GM21367 (cell line): ENCODE results near the gene SMOC2.
"Not testable (repeated sequence)": the region's sequence is repeated elsewhere in the genome, so short reads cannot be mapped to it uniquely, and the experiment has no call there.

Experiments used
- ATAC-seq: cut with Tn5 transposase; IDR thresholded peaks from one replicate; pipeline ENCODE4 v1.9.1; 2021; ENCODE audit not compliant: unreplicated experiment

SMOC2 gene

GRCh38 chr6:168536665-168537539 is 95.9 kb downstream of the SMOC2 start:
- no peak for ATAC-seq

- no peak for ATAC-seq
These were observed 96.5 kb downstream of the SMOC2 start for GRCh38 chr6:168537540-168537884.

GRCh38 chr6:168538188-168538891 is 97.4 kb downstream of the SMOC2 start:
- ATAC-seq = not testable (repeated sequence)

- no peak for ATAC-seq
These were observed 98.2 kb downstream of the SMOC2 start for GRCh38 chr6:168538892-168539811.

GRCh38 chr6:168540713-168541291 is 99.8 kb downstream of the SMOC2 start:
- ATAC-seq = no peak

GRCh38 chr6:168541307-168541706 is 100.3 kb downstream of the SMOC2 start:
- no peak for ATAC-seq

GRCh38 chr6:168542301-168542700 is 101.3 kb downstream of the SMOC2 start:
- no peak for ATAC-seq

- no peak for ATAC-seq
These were observed 104.4 kb downstream of the SMOC2 start for GRCh38 chr6:168545428-168545827.

- ATAC-seq = no peak
These were observed 105.2 kb downstream of the SMOC2 start for GRCh38 chr6:168546151-168546550.

- ATAC-seq = no peak
These were observed 105.7 kb downstream of the SMOC2 start for GRCh38 chr6:168546730-168547129.

GRCh38 chr6:168550326-168550725 is 109.3 kb downstream of the SMOC2 start:
- no peak for ATAC-seq

GRCh38 chr6:168554472-168554871 is 113.5 kb downstream of the SMOC2 start:
- ATAC-seq = no peak

- no peak for ATAC-seq
These were observed 114.1 kb downstream of the SMOC2 start for GRCh38 chr6:168554898-168555617.

- ATAC-seq = no peak
These were observed 114.8 kb downstream of the SMOC2 start for GRCh38 chr6:168555618-168556273.

GRCh38 chr6:168557512-168557911 is 116.5 kb downstream of the SMOC2 start:
- ATAC-seq = no peak

GRCh38 chr6:168558686-168559085 is 117.7 kb downstream of the SMOC2 start:
- ATAC-seq = no peak

GRCh38 chr6:168559574-168560098 is 118.7 kb downstream of the SMOC2 start:
- no peak for ATAC-seq

GRCh38 chr6:168560126-168560525 is 119.1 kb downstream of the SMOC2 start:
- ATAC-seq = no peak

- no peak for ATAC-seq
These were observed 121.7 kb downstream of the SMOC2 start for GRCh38 chr6:168562576-168563151.
